Measurements from ENCODE around the gene MRTFB. TPM values are rescaled to one million over a fixed set of nuclear protein-coding genes. Genes with fewer than 3 reads are reported as not detected.
"Not testable (repeated sequence)": the region's sequence is repeated elsewhere in the genome, so short reads cannot be mapped to it uniquely, and the experiment has no call there.

MRTFB gene
- total RNA-seq, 1 donor from 2014 or later = 12.9 TPM

- H3K4me3 ChIP-seq (ENCODE audit: low read depth, low read length) = no peak overlapping the region
- no peak for DNase-seq (ENCODE audit: low read depth)
- TF ChIP-seq CTCF (conservative IDR thresholded peaks at IDR 0.05; ENCODE audit: low read depth, low read length) = no peak
These were observed 50.0 kb downstream of the MRTFB start for GRCh38 chr16:14121142-14121541.

GRCh38 chr16:14121872-14122271 lies 50.8 kb downstream of the MRTFB start:
- no peak for TF ChIP-seq CTCF (conservative IDR thresholded peaks at IDR 0.05; ENCODE audit: low read depth, low read length)
- DNase-seq (ENCODE audit: low read depth) = no peak
- H3K4me3 ChIP-seq (ENCODE audit: low read depth, low read length) = no peak overlapping the region

GRCh38 chr16:14122430-14122829 lies 51.3 kb downstream of the MRTFB start:
- DNase-seq (ENCODE audit: low read depth); H3K4me3 ChIP-seq (ENCODE audit: low read depth, low read length): not testable (repeated sequence)

DNA sequence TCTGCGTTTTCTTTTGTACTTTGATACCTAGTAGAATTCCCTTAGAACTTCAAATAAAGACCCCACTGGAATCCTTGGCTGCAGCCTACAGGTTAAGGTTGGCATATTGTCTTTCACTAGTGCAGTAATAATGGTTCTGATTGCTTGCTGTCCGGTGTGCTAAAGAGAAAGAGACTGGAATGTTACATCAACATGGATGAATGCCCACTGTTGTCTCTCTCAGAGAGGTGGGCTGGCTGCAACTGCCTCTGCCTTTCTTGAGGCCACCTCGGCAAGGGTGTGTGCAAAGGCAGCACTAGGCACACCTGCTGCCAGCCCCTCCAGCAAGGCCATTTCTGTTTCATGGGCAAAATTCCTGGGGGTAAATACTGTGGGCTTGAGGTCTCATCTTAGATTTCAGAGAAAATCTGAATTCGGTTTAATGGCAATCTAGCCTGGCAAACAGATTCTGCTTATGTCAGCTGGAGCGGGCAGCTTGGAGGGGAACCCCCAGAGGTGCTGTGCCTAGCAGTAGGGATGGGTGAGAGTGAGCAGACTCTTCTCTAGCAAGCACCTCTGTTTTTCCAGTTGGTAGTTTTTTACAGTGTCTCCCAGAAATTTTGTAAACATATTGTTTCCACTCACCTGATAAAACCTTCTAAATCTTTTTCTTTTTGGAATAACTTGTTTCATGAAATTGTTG lies 54.0 kb downstream of the MRTFB start:
- no peak overlapping the region for H3K4me3 ChIP-seq (ENCODE audit: low read depth, low read length)
- TF ChIP-seq CTCF (conservative IDR thresholded peaks at IDR 0.05; ENCODE audit: low read depth, low read length) = no peak
- DNase-seq (ENCODE audit: low read depth) = no peak

DNA sequence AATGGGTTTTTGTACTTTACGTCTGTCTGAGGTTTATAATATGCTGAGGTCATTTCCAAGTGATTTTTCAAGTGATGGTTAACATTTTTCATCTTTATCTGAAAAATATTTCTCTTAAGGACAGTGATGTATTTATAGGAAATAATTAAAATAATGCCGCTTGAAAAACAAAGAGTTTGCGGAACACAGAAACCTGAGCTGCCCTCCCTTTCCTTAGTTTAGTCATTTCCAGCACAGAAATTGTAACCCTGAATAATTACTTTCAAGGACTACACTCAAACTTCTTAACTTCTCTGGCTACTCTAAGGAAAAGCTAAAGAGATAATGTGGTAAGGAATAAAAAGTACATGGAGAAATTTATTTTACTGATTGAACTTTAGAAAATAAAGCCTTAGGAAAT lies 54.6 kb downstream of the MRTFB start:
- no peak for TF ChIP-seq CTCF (conservative IDR thresholded peaks at IDR 0.05; ENCODE audit: low read depth, low read length)
- H3K4me3 ChIP-seq (ENCODE audit: low read depth, low read length) = no peak overlapping the region
- DNase-seq (ENCODE audit: low read depth) = no peak

DNA sequence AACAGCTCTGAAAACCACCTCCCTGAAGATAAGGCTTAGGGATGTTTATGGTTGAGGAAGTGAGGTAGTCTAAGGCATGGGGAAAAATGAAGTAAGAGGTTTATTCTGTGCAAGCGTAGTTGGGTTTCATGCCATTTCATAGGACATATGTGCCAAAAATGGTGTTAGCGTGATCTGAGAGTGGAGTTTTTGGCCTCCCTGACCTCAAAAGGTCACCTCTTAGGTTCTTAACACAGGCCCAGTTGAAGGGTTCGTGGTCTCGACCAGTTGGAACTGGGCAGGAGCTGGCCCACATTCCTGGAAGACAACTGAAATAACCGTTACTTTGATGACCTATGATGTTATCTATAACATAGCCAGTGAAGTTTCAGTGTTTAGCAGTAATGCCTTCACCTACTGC lies 57.0 kb downstream of the MRTFB start:
- H3K4me3 ChIP-seq (ENCODE audit: low read depth, low read length) = no peak overlapping the region
- no peak for TF ChIP-seq CTCF (conservative IDR thresholded peaks at IDR 0.05; ENCODE audit: low read depth, low read length)
- no peak for DNase-seq (ENCODE audit: low read depth)

- no peak overlapping the region for H3K4me3 ChIP-seq (ENCODE audit: low read depth, low read length)
- TF ChIP-seq CTCF (conservative IDR thresholded peaks at IDR 0.05; ENCODE audit: low read depth, low read length) = no peak
- DNase-seq (ENCODE audit: low read depth) = no peak
These were observed 58.4 kb downstream of the MRTFB start for GRCh38 chr16:14129502-14129901.

Data from epithelial cell of proximal tubule (primary cell).